Skeletal muscle tissue (tissue), 4 donors: Measurements from ENCODE around the gene ANKRD23. TPM values are rescaled to one million over a fixed set of nuclear protein-coding genes. Genes with fewer than 3 reads are reported as not detected.
"Not testable (repeated sequence)": the region's sequence is repeated elsewhere in the genome, so short reads cannot be mapped to it uniquely, and the experiment has no call there.

Experiments used
- H3K27ac ChIP-seq: one replicate; pipeline ENCODE4 v1.7.0; 2013; ENCODE audit warnings: mild to moderate bottlenecking, low read depth, low read length, inconsistent platforms
- H3K27me3 ChIP-seq, 3 donors: one replicate each; pipeline ENCODE4 v1.7.0; 2013; ENCODE audit warnings: low read length in 3 of 3; ENCODE audit not compliant: control insufficient read depth in 3 of 3, insufficient read depth in 3 of 3
- H3K36me3 ChIP-seq, 3 donors: one replicate each; pipeline ENCODE4 v1.7.0; 2013; ENCODE audit warnings: low read length in 3 of 3; ENCODE audit not compliant: control insufficient read depth in 3 of 3, insufficient read depth in 3 of 3
- H3K4me1 ChIP-seq, 3 donors: one replicate each; pipeline ENCODE4 v1.7.0; 2013; ENCODE audit warnings: low read length in 3 of 3, mild to moderate bottlenecking in 3 of 3; ENCODE audit not compliant: control insufficient read depth in 3 of 3, insufficient read depth in 3 of 3
- H3K4me3 ChIP-seq, 3 donors: one replicate each; pipeline ENCODE4 v1.7.0; 2013; ENCODE audit warnings: low read length in 3 of 3
- H3K9ac ChIP-seq, 3 donors: one replicate each; pipeline ENCODE4 v1.7.0; 2013; ENCODE audit warnings: low read length in 3 of 3, mild to moderate bottlenecking in 3 of 3, moderate library complexity in 2 of 3, low read depth in 1 of 3
- H3K9me3 ChIP-seq, 3 donors: one replicate each; pipeline ENCODE4 v1.7.0; 2013; ENCODE audit warnings: low read length in 3 of 3; ENCODE audit not compliant: control insufficient read depth in 3 of 3
- total RNA-seq: library from RNA; depleted of rRNA; stranded (reverse); fragments of >200 nt; gene quantifications from one replicate; pipeline ENCODE4 v1.2.3, GENCODE V29; 2014
- donor health status: Osteomylitis.

ANKRD23 gene
- total RNA-seq: 5.2 TPM

DNA sequence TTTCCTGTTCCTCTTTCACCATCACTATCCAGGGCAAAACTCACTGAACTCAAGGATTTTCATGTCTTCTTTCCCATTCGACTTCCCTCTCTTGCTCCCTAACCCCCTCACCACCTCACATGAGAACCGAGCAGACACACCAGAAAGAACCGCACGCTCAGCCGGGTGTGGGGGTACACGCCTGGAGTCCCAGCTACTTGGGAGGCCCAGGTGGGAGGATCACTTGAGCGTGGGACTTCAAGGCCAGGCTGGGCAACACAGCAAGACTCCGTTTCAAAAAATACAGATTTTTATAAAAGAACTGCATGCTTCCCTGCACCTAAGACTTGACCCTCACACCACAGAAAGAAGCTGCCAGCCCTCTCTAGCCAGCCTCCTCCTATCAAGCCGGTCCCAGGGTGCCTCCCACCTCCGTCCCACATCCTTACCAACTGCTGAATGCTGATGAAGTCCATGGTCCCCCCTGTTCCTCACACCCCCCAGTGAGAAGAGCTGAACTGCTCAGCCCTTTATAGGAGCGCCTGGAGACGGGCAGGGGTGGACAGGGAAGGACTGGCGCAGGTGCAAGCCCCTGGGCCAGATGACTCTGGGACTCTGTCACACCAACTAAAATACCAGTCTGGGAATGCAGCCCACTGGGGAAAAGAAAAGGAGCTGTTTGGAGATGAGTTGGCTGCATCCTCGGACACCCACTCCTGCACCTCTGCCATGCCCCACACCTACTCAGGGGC, at the start of gene ANKRD23:
ANKRD23 (minus strand) TSS at position 484 of the 731 bp plus-strand sequence; CDS start at position 455, 29 bp downstream.
- Histone ChIP-seq H3K36me3 (peaks cover 31 to 45% (median 38%) of the 10 kb centered on the region in 3 donors), H3K27ac (peak within 1 kb of the TSS; percentile 87), H3K4me3 (peak within 1 kb of the TSS; percentile 73 to 89 (median 88))

DNA sequence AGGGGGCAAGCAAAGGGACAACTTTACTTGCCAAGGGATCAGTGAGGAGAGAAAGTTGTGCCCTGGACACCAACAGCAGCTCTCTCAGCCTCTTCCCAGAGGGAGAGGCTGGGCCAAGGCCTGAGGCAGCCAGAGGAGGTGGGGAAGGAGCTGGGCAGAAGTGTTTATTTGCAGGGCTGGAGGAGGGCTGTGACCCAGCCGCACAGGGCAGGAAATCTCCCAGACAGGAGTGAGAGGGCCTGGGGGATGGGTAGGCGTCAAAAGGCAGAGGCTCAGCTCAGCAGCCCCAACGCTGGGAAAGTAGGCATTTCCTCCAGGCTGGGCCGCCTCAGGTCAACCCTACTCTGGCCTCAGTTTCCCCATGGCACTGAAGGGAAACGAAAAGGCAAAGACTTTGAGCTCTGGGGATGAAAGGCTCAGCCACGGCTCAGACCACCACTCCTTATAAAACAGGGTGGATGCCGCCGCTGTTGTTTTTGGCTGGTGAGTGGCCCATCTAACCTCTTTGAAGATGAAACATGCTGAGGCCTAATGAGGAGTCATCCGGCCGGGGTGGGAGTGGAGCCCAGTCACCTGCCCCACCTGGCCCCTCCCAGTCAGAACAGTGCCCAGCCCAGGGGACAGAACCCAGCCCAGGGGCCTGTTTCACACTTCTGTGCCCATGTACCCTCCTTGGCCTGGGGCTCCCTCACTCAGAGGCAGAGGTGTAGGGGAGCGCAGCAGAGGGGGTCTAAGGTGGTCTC, 47.9 kb upstream of the ANKRD23 start:
- H3K4me1 ChIP-seq: peaks cover 68 to 78% (median 69%) of the 10 kb centered on the region in 3 donors
- H3K27ac ChIP-seq: no peak overlapping the region

More for the DNA sequence above, at the start of gene ANKRD23:
- Histone ChIP-seq H3K9ac (peak within 1 kb of the TSS; percentile 78 to 97 (median 95)), H3K9me3 (no peaks in the 10 kb centered on the region), H3K4me1 (peaks cover 28 to 41% (median 37%) of the 10 kb centered on the region in 3 donors), H3K27me3 (no peaks in the 10 kb centered on the region)

GRCh38 chr2:96890726-96891385, 47.0 kb upstream of the ANKRD23 start:
- H3K27ac ChIP-seq: no peak overlapping the region
- no peaks in the 10 kb centered on the region for H3K27me3 ChIP-seq
- peaks cover 67 to 72% (median 68%) of the 10 kb centered on the region in 3 donors for H3K4me1 ChIP-seq

More for the DNA sequence above, 47.9 kb upstream of the ANKRD23 start:
- no peaks in the 10 kb centered on the region for H3K9me3 ChIP-seq
- no peaks in the 10 kb centered on the region for H3K36me3 ChIP-seq
- no peaks in the 10 kb centered on the region for H3K27me3 ChIP-seq
- no peak overlapping the region for H3K4me3 ChIP-seq
- peak overlapping the region in 2 of 3 donors; percentile 27 to 66 for H3K9ac ChIP-seq

DNA sequence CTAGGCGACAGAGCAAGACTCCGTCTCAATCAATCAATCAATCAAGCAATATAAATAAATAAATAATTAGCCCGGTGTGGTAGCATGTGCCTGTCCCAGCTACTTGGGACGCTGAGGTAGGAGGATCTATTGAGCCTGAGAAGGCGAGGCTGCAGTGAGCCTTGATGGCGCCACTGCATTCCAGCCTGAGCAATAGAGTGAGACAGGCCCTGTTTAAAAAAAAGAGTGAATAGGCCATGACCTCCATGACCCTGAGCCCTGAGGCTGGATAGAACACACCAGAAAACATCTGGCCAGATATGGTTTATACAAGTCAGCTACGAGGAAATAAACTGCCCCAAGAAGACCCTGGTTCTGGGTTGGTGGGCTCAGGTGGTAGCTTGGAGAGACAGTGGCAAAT, 46.4 kb upstream of the ANKRD23 start:
- no peak overlapping the region for H3K4me3 ChIP-seq
- no peak overlapping the region for H3K9ac ChIP-seq
- no peaks in the 10 kb centered on the region for H3K27me3 ChIP-seq
- H3K36me3 ChIP-seq: no peaks in the 10 kb centered on the region
- H3K27ac ChIP-seq: no peak overlapping the region
- H3K4me1 ChIP-seq: peaks cover 61 to 66% (median 64%) of the 10 kb centered on the region in 3 donors
- no peaks in the 10 kb centered on the region for H3K9me3 ChIP-seq

More at GRCh38 chr2:96890726-96891385, 47.0 kb upstream of the ANKRD23 start:
- Histone ChIP-seq H3K4me3 (no peak overlapping the region), H3K36me3 (no peaks in the 10 kb centered on the region), H3K9ac (peak overlapping the region in 1 of 3 donors; percentile 66), H3K9me3 (no peaks in the 10 kb centered on the region)

DNA sequence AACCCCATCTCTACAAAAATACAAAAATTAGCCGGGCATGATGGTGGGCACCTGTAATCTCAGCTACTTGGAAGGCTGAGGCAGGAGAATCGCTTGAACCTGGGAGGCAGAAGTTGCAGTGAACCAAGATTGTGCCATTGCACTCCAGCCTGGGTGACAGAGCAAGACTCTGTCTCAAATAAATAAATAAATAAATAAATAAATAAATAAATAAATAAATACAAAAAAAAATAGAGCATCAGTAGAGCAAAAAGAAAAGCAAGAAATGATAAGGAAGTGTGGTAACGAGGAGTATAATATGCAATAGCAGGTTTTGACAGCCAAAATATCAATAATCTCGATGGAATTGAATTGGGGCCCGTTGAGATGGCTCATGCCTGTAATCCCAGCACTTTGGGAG, 45.7 kb upstream of the ANKRD23 start:
- not testable (repeated sequence) for H3K9ac ChIP-seq, H3K4me3 ChIP-seq, H3K27ac ChIP-seq, H3K36me3 ChIP-seq, H3K27me3 ChIP-seq, H3K9me3 ChIP-seq
- H3K4me1 ChIP-seq: peaks cover 55 to 64% (median 59%) of the 10 kb centered on the region in 3 donors

GRCh38 chr2:96888072-96889011, 44.5 kb upstream of the ANKRD23 start:
- H3K9me3 ChIP-seq: no peaks in the 10 kb centered on the region
- peaks cover 49 to 57% (median 52%) of the 10 kb centered on the region in 3 donors for H3K4me1 ChIP-seq
- H3K27ac ChIP-seq: peak overlapping the region; percentile 61
- peak overlapping the region; percentile 29 to 69 (median 51) for H3K9ac ChIP-seq
- no peaks in the 10 kb centered on the region for H3K27me3 ChIP-seq
- H3K36me3 ChIP-seq: no peaks in the 10 kb centered on the region
- peak overlapping the region in 1 of 3 donors; percentile 21 for H3K4me3 ChIP-seq

DNA sequence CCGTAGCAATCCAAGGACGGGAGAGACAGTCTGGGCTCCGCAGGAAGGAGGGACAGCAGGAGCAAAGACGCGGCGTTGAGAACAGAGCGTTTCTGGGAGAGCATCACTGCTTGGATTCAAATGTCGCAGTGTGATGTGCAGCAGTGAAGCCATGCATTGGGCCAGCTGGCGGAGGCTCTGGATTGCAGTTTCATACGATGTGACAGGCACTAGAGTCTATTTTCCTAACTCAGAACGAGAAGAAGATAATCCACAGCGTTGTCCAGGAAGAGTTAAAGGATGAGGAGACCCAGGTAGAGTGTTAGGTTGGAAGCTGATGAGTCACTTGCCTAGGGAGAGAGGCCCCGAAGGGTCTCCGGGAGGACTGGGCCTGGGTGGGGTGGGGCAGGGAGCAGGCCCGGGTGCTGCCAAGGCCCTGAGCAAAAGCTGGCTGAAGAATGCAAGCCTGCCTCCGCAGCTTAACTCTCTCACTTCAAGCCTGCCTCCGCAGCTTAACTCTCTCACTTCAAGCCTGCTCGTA, 43.7 kb upstream of the ANKRD23 start:
- Histone ChIP-seq H3K27me3 (no peaks in the 10 kb centered on the region), H3K9ac (peak overlapping the region in 1 of 3 donors; percentile 34), H3K4me3 (peak overlapping the region in 1 of 3 donors; percentile 17), H3K9me3 (no peaks in the 10 kb centered on the region), H3K4me1 (peaks cover 42 to 51% (median 44%) of the 10 kb centered on the region in 3 donors), H3K27ac (peak overlapping the region; percentile 61), H3K36me3 (no peaks in the 10 kb centered on the region)

DNA sequence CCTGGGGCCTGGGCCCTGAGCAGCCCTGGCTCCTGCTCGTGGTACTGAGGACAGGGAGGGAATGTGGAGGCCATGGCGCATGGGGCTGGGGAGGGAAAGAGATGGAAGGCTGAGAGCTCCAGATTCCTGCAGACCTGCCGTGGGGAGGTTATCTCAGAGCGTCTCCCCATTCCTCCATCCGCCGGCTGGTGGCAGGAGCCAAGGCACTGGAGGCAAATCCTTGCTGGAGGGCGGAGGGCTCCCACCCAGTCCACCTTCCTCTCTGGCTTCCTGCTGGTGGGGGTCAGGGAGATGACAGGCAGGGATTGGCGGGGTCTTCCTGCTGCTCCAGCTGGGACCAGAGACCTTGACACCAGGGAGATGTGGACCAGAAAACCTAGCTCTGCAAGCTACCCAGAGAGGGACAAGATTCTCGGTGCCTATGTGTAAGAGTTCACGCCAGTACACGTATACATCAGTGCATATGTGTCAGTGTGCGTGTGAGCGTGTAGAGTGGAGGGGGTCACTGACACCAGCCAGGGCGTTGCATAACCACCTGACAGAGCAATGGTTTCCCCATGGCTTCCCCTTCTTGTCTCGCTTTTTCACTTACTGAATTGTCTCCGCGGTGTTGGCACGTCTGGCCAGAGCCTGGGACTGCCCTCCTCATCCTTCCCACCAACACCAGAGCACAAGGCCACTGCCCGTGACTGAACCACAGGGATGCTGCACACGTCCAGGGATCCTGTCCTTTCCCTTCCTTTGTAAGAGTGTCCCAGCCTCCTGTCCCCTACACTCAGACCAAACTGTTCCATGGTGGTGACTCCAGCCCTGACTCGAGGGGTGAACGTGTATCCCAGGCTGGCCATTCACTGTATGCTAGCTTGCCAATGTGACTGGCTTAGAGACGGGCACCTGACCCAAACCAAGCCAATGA, 41.9 kb upstream of the ANKRD23 start:
- Histone ChIP-seq H3K36me3 (no peaks in the 10 kb centered on the region), H3K27me3 (peaks cover 0 to 2% (median 0%) of the 10 kb centered on the region in 3 donors), H3K4me1 (peaks cover 25 to 36% (median 26%) of the 10 kb centered on the region in 3 donors)

More for the DNA sequence above, 41.9 kb upstream of the ANKRD23 start:
- Histone ChIP-seq H3K9ac (no peak overlapping the region), H3K27ac (no peak overlapping the region), H3K9me3 (no peaks in the 10 kb centered on the region), H3K4me3 (no peak overlapping the region)
